GM12872 (cell line): ENCODE results near the gene ZNF593OS.

Experiments used
- TF ChIP-seq, protein P1 (sequence below): IDR thresholded peaks from 3 replicates; pipeline ENCODE4 v1.5.1; 2011; ENCODE audit warnings: low read depth, mild to moderate bottlenecking, low read length, moderate library complexity; ENCODE audit not compliant: insufficient read depth

The ZNF593OS gene

DNA sequence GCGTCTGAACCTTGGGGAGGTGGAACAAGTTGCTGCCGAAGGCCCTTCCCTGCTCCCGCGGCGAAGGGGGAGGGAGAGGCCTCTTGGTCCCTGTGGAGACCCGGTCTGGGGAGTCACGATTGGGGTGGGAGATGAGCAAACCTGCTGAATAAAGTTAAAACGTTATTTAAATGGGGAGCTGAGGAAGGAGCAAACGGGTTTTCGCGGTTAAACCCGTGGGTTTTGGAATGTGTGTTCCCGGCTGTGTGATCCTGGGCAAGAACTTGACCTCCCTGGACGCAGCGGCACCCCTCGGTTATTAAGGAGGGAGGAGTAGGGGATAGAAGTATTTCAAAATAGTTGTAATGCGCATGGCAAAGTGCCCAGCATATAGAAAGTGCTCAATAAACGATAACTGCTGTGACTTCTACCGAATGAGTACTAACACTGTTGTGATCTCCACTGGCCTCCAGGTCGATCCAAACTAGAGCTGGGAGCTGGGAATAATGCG lies 9.4 kb downstream of the ZNF593OS start:
- TF ChIP-seq, protein P1, sequence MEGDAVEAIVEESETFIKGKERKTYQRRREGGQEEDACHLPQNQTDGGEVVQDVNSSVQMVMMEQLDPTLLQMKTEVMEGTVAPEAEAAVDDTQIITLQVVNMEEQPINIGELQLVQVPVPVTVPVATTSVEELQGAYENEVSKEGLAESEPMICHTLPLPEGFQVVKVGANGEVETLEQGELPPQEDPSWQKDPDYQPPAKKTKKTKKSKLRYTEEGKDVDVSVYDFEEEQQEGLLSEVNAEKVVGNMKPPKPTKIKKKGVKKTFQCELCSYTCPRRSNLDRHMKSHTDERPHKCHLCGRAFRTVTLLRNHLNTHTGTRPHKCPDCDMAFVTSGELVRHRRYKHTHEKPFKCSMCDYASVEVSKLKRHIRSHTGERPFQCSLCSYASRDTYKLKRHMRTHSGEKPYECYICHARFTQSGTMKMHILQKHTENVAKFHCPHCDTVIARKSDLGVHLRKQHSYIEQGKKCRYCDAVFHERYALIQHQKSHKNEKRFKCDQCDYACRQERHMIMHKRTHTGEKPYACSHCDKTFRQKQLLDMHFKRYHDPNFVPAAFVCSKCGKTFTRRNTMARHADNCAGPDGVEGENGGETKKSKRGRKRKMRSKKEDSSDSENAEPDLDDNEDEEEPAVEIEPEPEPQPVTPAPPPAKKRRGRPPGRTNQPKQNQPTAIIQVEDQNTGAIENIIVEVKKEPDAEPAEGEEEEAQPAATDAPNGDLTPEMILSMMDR: no peak

DNA sequence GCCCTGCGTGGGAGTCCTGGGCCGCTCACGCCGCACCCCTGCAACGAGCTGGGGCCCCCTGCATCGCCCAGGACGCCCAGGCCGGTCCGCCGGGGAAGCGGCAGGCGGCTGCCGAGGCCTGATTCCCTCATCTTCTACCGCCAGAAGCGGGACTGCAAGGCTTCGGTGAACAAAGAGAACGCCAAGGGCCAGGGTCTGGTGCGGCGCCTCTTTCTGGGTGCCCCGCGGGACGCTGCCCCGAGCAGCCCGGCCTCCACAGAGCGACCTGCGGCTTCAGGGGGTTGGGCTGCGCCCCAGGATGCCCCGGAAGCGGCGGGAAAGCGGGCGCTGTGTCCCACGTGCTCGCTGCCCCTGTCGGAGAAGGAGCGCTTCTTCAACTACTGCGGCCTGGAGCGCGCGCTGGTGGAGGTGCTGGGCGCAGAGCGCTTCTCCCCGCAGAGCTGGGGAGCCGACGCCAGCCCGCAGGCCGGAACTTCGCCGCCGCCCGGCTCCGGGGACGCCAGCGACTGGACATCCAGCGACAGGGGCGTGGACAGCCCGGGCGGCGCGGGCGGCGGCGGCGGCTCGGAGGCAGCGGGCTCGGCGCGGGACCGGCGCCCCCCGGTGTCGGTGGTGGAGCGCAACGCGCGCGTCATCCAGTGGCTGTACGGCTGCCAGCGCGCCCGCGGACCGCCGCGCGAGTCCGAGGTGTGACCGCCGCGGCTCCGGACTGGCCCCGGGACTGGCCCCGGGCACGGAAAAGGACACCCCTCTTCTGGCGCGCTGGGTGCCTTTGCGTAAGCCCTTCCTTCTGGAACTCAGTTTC lies 10.0 kb downstream of the ZNF593OS start:
- TF ChIP-seq, protein P1: no peak

DNA sequence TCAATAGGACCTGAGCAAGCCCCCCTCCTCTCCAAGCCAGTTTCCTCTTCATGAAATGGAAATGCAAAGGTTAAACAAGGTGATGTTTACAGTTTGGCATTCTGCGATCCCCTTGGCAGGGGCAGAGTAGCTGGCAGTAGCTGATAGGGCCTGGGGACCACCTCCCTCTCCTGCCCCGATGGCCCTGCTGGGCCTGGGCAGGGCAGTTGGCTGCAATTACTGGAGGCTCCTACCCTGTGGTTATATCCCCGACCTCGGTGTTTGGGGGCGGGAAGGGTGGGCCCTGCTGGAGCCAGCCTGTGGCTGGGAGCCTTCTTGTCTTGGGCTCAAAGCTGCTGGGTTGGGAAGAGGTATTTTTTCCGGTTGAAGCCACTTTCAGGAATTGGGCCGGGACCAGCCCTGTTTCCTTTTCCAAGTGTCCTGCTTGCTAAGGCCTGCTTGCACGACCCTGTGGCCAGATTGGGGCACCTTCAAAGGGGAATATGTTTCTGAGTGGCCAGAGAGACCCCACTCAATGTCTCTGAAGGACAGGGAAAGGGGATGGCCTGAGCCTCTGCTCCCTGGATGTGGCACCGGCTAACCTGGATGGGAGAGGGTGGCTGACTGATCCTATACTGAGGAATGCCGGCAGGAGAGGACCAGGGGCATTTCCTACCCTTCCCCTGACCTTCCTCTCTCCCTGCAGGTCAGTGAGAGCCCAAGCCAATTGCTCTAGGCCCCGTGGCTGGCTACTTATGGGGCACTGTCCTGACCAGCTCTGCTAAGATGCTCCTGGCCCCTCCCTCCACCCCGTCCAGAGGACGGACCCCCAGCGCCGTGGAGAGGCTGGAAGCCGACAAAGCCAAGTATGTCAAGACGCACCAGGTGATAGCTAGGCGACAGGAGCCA lies 10.9 kb downstream of the ZNF593OS start:
- TF ChIP-seq, protein P1: no peak

DNA sequence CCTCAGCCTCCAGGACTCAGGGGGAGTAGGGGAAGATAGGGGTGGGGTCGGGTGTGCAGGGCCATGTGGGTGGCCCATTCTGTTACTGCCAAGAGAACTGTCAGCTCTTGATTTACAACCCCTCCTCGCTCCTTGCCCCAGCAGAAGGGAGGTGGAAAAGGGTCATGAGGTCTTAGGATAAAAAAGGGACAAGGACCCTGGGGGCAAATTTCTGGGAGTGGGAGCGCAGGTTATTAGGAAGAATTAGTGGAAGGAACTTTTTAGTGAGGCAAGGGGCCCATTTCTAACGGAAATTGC lies 11.9 kb downstream of the ZNF593OS start:
- TF ChIP-seq, protein P1: no peak

DNA sequence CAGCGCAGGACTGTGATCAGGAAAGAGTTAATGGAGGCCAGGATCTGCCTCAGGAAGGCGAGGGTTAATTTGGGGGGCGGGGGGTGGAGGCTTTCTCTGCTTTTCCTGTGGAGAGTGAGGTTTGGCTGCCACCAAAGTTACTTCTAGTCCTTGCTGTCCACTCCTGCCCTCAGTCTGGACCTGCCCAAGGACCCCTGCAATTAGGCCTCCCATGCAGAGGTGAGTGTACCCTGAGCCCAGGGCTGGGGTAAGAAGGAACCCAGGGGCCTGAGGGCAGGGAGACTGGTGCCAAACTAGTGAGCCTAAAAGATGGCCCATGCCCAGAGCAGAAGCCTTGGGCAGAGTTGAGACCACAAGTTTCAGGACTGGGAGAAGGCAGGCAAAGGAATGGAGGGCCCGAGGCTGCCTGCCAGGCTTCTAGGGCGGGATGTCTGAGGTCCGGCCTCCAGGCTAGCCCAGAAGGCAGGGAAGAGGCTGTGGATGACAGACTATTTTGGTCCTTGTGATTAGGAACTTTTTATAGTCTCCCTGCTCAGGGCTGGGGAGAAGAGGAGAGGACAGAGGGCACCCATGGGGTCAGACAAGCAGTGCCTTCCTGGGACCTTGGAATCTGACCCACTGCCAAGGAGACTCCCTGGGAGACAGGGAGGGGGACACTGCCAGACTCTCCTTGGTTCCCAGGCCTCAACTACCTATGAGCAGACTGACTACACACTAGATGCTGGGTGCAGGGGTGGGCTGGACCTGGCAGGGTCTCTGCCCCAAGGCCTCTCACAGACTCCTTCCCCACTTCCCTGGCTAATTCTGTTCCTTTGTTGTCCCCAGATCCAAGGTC lies 12.5 kb downstream of the ZNF593OS start, which contains the start of gene FAM110D:
TSS of gene FAM110D (plus strand) at position 172 of the 835 bp plus-strand sequence. CDS start 2,213 bp downstream, outside the sequence.
- TF ChIP-seq, protein P1: no peak

DNA sequence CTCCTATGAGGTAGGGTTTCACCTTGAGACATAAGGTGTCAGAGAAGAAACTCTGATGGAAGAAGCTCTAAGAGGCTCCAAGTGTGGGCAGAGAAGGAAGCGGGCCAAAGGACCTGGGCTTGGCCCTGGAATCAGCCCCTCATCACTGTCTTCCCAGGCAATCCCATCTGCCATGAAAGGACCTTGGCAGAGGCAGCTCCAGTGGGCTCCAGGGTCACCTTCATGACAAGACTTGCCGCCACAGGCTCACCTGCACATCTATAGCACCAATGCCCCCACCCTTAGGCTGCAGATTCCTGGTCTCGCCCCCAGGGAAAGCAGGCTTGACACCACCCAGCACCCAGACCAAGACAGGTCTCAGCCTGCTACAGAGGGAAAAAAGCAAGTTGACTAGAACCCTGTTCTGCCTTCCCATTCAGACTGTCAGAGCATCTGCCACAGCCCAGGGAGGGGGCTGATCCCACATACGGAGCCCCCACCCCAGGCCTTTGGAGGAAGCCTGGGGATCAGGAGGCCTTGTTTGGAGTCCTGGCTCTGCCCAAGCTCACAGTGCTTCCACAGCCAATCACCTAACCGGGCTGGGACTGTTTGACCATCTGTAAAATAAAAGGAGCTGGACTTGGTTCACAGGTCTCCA lies 13.2 kb downstream of the ZNF593OS start:
- TF ChIP-seq, protein P1: no peak
